Subcutaneous preadipocyte (primary cell): Measurements from ENCODE around the gene FOXK1. TPM values are rescaled to one million over a fixed set of nuclear protein-coding genes. Genes with fewer than 3 reads are reported as not detected.

Source experiments
- small RNA-seq: library from RNA; depleted of rRNA; stranded (forward); fragments of <200 nt; gene quantifications from one replicate; pipeline ENCODE3, GENCODE V24; 2012
- total RNA-seq: library from RNA; depleted of rRNA; stranded (reverse); fragments of >200 nt; gene quantifications from 2 replicates; pipeline ENCODE4 v1.2.3, GENCODE V29; 2012

FOXK1 gene
- 36.7 and 53.0 TPM in 2 replicates for total RNA-seq

DNA sequence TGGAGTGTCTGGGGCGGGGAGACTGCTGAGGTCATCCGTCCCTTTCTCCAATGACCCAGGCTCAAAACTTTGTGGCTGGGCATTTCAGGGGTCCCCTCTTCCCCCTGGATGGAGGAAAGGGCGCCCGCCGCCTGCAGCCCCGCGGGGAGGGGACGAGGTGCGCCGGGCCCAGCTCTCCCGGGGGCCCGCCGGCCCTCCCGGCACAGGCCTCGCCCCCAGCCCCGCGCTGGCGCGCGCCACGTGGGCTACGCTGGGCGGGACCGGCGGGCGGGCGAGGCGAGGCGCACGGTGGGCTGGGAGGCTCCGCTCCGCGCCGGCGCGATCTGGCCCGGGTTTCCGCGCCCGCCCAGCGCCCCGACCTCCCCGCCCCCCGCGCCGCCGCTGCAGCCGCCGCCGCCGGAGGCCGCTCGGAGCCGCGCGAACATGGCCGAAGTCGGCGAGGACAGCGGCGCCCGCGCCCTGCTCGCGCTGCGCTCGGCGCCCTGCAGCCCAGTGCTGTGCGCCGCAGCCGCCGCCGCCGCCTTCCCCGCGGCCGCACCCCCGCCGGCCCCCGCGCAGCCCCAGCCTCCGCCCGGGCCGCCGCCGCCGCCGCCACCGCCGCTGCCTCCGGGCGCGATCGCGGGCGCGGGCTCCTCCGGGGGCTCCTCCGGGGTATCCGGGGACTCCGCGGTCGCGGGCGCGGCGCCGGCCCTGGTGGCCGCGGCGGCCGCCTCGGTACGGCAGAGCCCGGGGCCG, at the start of gene FOXK1:
TSS of gene FOXK1 (plus strand) at position 410 of the 735 bp plus-strand sequence. CDS start at position 424, 14 bp downstream.

DNA sequence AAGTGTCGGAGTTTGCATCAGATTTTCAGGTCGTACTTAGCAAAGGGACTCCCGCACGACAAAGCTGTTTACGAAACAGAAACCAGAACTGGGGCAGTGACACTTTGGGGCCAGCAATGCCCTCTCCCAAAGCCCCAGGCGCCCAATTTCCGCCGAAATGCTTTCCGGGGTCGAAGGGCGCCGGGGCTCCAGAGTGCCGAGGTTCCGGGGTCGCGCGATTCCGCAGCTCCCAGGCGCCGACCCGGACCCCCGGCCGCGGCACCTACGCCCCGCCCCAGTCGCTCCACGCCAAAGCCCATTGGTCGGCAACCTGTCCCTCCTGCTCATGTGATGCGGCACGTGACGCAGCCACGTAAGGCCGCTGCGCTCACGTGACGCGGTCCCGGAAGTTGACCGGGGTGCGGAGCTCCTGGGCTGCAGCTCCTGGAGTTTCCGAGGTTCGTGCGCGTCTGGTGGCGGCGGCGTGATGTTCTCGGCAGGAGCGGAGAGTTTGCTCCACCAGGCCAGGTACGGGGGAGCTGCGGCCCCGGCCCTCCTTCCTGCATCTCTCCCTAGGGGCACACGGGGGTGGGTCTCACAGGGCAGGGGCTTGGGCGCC, 93.3 kb downstream of the FOXK1 start, which contains the start of gene AP5Z1:
TSS of gene AP5Z1 (plus strand) at position 374 of the 598 bp plus-strand sequence. CDS start at position 467, 93 bp downstream.

Small RNAs within 50 kb of the gene (small RNA-seq; reads per million reads assigned to genes)
- gene MIR4656 (not detected), gene RF00019 (not detected)

Other genes with a start within 250 kb of the FOXK1 start
- gene AP5Z1, start 93.3 kb downstream of the FOXK1 start, total RNA-seq: 35.6 and 43.6 TPM in 2 replicates
- gene PAPOLB, start 179.7 kb downstream of the FOXK1 start, total RNA-seq: under 0.01 and 0.20 TPM in 2 replicates
- 2.7 and 2.9 TPM in 2 replicates for gene RADIL, start 201.4 kb downstream of the FOXK1 start, total RNA-seq